OCI-LY7 (cell line): Measurements from ENCODE around the gene PRKG1. TPM values are rescaled to one million over a fixed set of nuclear protein-coding genes. Genes with fewer than 3 reads are reported as not detected.

Experiments
- BruUV-seq: library from RNA; stranded (reverse); fragments of 400-500 nt; replicated peaks from 2 replicates; lab custom pipeline; 2021; lab: Mats Ljungman, UMichigan
- CTCF ChIA-PET: fragments of 300-600 bp; sonication (Branson Sonifier 250); formaldehyde crosslinking; loops from one replicate; lab custom pipeline; 2022; ENCODE audit warnings: antibody characterized with exemption; ENCODE audit not compliant: unreplicated experiment; lab: Charles Lee
- POLR2A ChIA-PET: fragments of 300-600 bp; sonication (Branson Sonifier 250); formaldehyde crosslinking; loops from one replicate; lab custom pipeline; 2022; ENCODE audit warnings: antibody characterized with exemption; lab: Charles Lee
- DNase-seq: peaks from one replicate; pipeline ENCODE4 v3.0.0-alpha.2; 2015; ENCODE audit warnings: low spot score
- H2AFZ ChIP-seq: fragments of 200-600 bp; sonication (generic), shearing (Covaris generic); 2 replicates; pipeline ENCODE4 v1.6.1; 2014; ENCODE audit warnings: mild to moderate bottlenecking, antibody characterized with exemption, low read length, moderate library complexity
- H3K27ac ChIP-seq: fragments of 200-600 bp; sonication (generic); 2 replicates; pipeline ENCODE4 v1.5.1; 2014; ENCODE audit warnings: mixed run types, low read depth, mild to moderate bottlenecking, moderate library complexity, low read length, inconsistent platforms; ENCODE audit not compliant: poor library complexity, severe bottlenecking
- H3K36me3 ChIP-seq: fragments of 200-600 bp; sonication (generic); 2 replicates; pipeline ENCODE4 v1.6.1; 2014; ENCODE audit warnings: mild to moderate bottlenecking, antibody characterized with exemption, low read length, moderate library complexity, mixed read lengths; ENCODE audit not compliant: insufficient read depth
- H3K4me1 ChIP-seq: fragments of 200-600 bp; sonication (generic); 2 replicates; pipeline ENCODE4 v1.5.1; 2014; ENCODE audit warnings: mild to moderate bottlenecking, low read length; ENCODE audit not compliant: insufficient read depth, poor library complexity, severe bottlenecking
- H3K4me2 ChIP-seq: fragments of 200-600 bp; sonication (generic); 2 replicates; pipeline ENCODE4 v1.6.1; 2014; ENCODE audit warnings: mild to moderate bottlenecking, low read length
- H3K4me3 ChIP-seq: fragments of 200-600 bp; sonication (generic); 2 replicates; pipeline ENCODE4 v1.5.1; 2014; ENCODE audit warnings: mild to moderate bottlenecking, low read depth, low read length; ENCODE audit not compliant: poor library complexity, severe bottlenecking
- H3K79me2 ChIP-seq: fragments of 200-600 bp; sonication (generic); 2 replicates; pipeline ENCODE4 v1.6.1; 2016; ENCODE audit warnings: low read depth, mild to moderate bottlenecking, low read length, moderate library complexity, mixed read lengths; ENCODE audit not compliant: insufficient read depth
- H3K9me2 ChIP-seq: fragments of 200-600 bp; sonication (generic); 2 replicates; pipeline ENCODE4 v1.6.1; 2016; ENCODE audit warnings: mild to moderate bottlenecking, low read length, mixed read lengths; ENCODE audit not compliant: insufficient read depth
- H3K9me3 ChIP-seq: fragments of 200-600 bp; sonication (generic); 2 replicates; pipeline ENCODE4 v1.6.1; 2014; ENCODE audit warnings: mild to moderate bottlenecking, mixed run types, low read length, mixed read lengths
- H4K20me1 ChIP-seq: fragments of 200-600 bp; sonication (generic); 2 replicates; pipeline ENCODE4 v1.6.1; 2014; ENCODE audit warnings: mild to moderate bottlenecking, antibody characterized with exemption, low read length, moderate library complexity, mixed read lengths; ENCODE audit not compliant: insufficient read depth
- EZH2phosphoT487 ChIP-seq: fragments of 200-600 bp; sonication (generic); IDR thresholded peaks from 2 replicates; pipeline ENCODE4 v1.6.1; 2018; ENCODE audit warnings: low read depth, borderline replicate concordance, mild to moderate bottlenecking, mixed run types, antibody characterized with exemption, low read length, moderate library complexity, mixed read lengths
- intact Hi-C: fragments of 100-400 bp; cut with micrococcal nuclease; formaldehyde crosslinking; loops from one replicate; pipeline ENCODE4 v1.10.0; 2022; ENCODE audit not compliant: unreplicated experiment
- total RNA-seq, 2 experiments: library from RNA; depleted of rRNA in 1 of 2; stranded (reverse); fragments of >200 nt in 1 of 2; shearing (Covaris generic) in 1 of 2; gene quantifications; 2 replicates each; pipeline ENCODE4 v1.2.3, GENCODE V29; 2014 to 2022
- TF ChIP-seq, protein P1 (sequence below): fragments of 200-600 bp; sonication (generic); conservative IDR thresholded peaks from 2 replicates; pipeline ENCODE4 v1.5.1; 2014; ENCODE audit warnings: mild to moderate bottlenecking, antibody characterized with exemption, low read length, moderate library complexity, mixed read lengths

The PRKG1 gene
- total RNA-seq, 2 experiments from 2014 or later = not detected

DNA sequence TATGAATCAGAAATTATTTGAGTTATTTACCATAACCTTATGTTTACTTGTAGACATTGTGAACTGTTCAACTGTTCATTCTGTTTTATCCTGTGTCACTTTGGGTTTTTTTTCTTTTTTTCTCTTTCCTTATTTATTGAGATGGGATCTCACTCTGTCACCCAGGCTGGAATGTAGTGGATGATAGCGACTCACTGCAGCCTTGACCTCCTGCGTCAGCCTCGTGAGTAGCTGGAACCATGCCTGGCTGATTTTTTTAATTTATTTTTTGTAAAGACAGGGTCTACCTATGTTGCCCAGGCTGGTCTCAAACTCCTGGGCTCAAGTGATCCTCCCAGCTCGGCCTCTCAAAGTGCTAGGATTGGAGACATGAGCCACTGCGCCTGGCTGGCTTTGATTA, 528.0 kb downstream of the PRKG1 start:
- H3K9me2 ChIP-seq = no peaks in the 10 kb centered on the region
- TF ChIP-seq, protein P1, sequence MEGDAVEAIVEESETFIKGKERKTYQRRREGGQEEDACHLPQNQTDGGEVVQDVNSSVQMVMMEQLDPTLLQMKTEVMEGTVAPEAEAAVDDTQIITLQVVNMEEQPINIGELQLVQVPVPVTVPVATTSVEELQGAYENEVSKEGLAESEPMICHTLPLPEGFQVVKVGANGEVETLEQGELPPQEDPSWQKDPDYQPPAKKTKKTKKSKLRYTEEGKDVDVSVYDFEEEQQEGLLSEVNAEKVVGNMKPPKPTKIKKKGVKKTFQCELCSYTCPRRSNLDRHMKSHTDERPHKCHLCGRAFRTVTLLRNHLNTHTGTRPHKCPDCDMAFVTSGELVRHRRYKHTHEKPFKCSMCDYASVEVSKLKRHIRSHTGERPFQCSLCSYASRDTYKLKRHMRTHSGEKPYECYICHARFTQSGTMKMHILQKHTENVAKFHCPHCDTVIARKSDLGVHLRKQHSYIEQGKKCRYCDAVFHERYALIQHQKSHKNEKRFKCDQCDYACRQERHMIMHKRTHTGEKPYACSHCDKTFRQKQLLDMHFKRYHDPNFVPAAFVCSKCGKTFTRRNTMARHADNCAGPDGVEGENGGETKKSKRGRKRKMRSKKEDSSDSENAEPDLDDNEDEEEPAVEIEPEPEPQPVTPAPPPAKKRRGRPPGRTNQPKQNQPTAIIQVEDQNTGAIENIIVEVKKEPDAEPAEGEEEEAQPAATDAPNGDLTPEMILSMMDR = no peak
- no peak for TF ChIP-seq EZH2phosphoT487
- ChIA-PET POLR2A (no interaction called here), CTCF (no interaction called here)
- no peaks in the 10 kb centered on the region for H3K9me3 ChIP-seq
- no peak overlapping the region for H3K4me2 ChIP-seq
- H3K79me2 ChIP-seq = no peaks in the 10 kb centered on the region
- H2AFZ ChIP-seq = no peak overlapping the region
- H4K20me1 ChIP-seq = no peaks in the 10 kb centered on the region
- intact Hi-C loops = no loop called here
- no peaks in the 10 kb centered on the region for H3K4me1 ChIP-seq
- H3K36me3 ChIP-seq = no peaks in the 10 kb centered on the region
- H3K27ac ChIP-seq = no peak overlapping the region
- no TSS peak for BruUV-seq
- no peak overlapping the region for H3K4me3 ChIP-seq
- DNase-seq = no peak

- POLR2A ChIA-PET = no interaction called here
- H3K27ac ChIP-seq = no peak overlapping the region
These were observed 530.3 kb downstream of the PRKG1 start for GRCh38 chr10:51604579-51604978.

DNA sequence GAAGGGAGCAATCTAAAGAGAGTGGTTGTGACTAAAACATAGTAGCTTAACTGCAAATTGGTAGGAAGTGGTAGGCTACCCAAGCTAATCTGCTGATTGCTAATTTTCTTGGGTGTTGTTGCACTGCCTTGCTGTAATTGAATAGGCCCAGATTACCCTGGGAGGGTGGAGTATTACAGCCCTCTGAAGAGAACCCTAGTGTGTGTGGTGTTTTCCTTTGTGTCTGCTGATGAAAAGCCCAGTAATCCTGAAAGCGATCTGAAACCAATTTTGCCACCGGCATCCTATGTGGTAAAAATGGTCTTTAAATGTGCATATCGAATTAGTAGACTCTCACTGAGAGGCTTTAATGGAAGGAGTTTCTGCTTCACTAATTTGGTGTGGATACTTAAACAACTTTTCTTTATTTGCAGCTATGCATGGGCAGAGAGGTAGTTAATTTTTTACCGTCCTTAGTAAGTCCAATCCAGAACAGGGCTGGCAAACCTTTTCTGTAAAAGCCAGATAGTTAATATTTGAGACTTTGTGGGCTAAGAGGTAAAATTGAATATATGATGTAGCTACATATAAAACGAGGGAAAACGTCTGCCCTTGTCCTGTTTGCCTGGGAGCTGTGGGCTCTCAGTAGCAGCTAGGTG, 532.7 kb downstream of the PRKG1 start:
- DNase-seq = no peak
- Histone ChIP-seq H3K9me3 (no peaks in the 10 kb centered on the region), H3K4me2 (no peak overlapping the region), H3K4me3 (no peak overlapping the region), H3K27ac (no peak overlapping the region), H3K79me2 (no peaks in the 10 kb centered on the region), H2AFZ (no peak overlapping the region), H3K36me3 (no peaks in the 10 kb centered on the region), H3K4me1 (no peaks in the 10 kb centered on the region), H3K9me2 (no peaks in the 10 kb centered on the region), H4K20me1 (no peaks in the 10 kb centered on the region)
- BruUV-seq = no TSS peak
- ChIA-PET CTCF (no interaction called here), POLR2A (interaction anchor here (1.6 kb wide), 1 partner anchor 18 kb away, joined by 3 read pairs; no protein-coding TSS in a partner anchor)
- intact Hi-C loops = no loop called here
- no peak for TF ChIP-seq EZH2phosphoT487
- TF ChIP-seq, protein P1 = no peak

More at GRCh38 chr10:51604579-51604978, 530.3 kb downstream of the PRKG1 start:
- no peak overlapping the region for H3K4me3 ChIP-seq
- intact Hi-C loops = no loop called here
- H2AFZ ChIP-seq = no peak overlapping the region
- no peaks in the 10 kb centered on the region for H3K4me1 ChIP-seq
- H3K9me3 ChIP-seq = no peaks in the 10 kb centered on the region
- DNase-seq = no peak
- TF ChIP-seq, protein P1 = no peak
- no peak for TF ChIP-seq EZH2phosphoT487
- H4K20me1 ChIP-seq = no peaks in the 10 kb centered on the region
- no TSS peak for BruUV-seq
- H3K36me3 ChIP-seq = no peaks in the 10 kb centered on the region
- CTCF ChIA-PET = no interaction called here
- no peak overlapping the region for H3K4me2 ChIP-seq
- H3K9me2 ChIP-seq = no peaks in the 10 kb centered on the region
- no peaks in the 10 kb centered on the region for H3K79me2 ChIP-seq
